ENCODE results near the gene ISYNA1.
A peak's percentile ranks its signal among the peaks of the same experiment; 100 is the strongest.

Gene ISYNA1

DNA sequence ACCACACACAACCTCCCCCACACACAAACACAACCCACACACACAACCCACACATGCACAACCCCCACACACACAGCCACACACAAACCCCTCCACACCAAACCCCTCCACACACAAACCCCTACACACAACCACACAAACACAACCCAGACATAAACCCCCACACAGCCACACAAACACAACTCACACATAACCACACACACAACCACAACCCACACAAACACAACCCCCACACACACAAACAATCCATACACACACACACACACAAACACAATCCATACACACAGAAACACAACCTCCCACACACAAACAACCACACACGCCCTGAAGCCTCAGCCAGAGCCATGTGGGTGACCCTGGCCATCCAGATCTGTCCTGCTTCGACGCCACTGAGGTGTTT lies 30.0 kb upstream of the ISYNA1 start:
- DNase-seq (ENCODE audit: low spot score): no peak

GRCh38 chr19:18466354-18466753 lies 28.4 kb upstream of the ISYNA1 start:
- no peak for DNase-seq (ENCODE audit: low spot score)

DNA sequence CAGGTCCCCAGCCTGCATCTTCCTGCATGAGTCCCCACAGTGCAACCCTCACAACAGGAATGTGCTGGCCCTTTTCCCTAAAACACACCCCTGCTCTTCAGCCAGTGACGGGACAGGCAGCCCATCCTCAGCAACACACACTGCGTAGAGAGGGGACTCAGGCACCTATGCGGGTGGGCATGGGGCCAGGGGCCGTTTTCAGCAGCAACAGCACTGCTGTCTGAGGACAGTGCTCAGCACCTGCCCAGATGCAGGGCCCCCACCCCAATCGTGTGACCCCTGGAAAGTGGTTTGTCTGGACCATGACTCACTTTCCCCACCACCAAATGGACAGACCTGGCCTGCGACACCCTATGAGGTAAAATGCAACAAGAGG lies 28.0 kb upstream of the ISYNA1 start:
- DNase-seq (ENCODE audit: low spot score): no peak

DNA sequence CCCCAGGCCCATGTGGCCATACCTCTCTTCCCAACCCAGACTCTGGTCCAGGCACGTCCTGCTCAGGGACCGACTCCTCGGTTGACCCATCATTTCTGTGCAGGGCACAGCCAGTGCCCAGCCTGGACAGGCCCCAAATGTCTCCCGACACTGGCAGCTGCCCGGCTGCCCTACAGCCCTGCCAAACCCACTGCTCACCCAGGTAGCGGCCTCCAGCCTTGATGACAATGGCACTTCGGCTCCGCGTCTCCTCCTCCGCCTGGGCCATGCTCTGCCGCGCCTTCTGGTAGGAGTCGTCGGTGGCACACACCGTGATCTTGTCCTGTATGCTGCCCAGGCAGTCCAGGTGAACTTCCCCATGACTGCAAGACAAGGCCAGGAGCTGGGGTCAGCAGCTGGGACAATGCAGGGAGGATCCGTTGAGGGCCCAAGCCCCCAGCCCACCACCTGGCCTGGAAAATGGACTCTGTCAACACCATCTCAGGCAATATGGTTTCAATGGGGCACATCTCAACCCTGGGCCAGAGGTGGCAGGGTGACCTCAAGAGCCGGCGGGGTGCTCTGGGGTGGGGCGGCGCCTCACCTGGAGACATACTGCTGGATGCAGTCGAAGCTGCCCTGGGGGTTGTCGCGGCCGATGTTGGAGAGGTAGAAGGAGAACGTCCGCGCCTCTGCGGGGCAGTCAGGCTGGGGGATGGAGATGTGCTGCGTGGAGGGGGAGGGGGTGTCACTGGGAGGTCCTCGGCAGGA lies 27.5 kb upstream of the ISYNA1 start:
- DNase-seq (ENCODE audit: low spot score): no peak

GRCh38 chr19:18464646-18465045 lies 26.7 kb upstream of the ISYNA1 start:
- peak; percentile 88 for DNase-seq (ENCODE audit: low spot score)

GRCh38 chr19:18461471-18461870 lies 23.5 kb upstream of the ISYNA1 start:
- DNase-seq (ENCODE audit: low spot score): no peak

GRCh38 chr19:18460900-18461299 lies 23.0 kb upstream of the ISYNA1 start:
- no peak for DNase-seq (ENCODE audit: low spot score)

DNA sequence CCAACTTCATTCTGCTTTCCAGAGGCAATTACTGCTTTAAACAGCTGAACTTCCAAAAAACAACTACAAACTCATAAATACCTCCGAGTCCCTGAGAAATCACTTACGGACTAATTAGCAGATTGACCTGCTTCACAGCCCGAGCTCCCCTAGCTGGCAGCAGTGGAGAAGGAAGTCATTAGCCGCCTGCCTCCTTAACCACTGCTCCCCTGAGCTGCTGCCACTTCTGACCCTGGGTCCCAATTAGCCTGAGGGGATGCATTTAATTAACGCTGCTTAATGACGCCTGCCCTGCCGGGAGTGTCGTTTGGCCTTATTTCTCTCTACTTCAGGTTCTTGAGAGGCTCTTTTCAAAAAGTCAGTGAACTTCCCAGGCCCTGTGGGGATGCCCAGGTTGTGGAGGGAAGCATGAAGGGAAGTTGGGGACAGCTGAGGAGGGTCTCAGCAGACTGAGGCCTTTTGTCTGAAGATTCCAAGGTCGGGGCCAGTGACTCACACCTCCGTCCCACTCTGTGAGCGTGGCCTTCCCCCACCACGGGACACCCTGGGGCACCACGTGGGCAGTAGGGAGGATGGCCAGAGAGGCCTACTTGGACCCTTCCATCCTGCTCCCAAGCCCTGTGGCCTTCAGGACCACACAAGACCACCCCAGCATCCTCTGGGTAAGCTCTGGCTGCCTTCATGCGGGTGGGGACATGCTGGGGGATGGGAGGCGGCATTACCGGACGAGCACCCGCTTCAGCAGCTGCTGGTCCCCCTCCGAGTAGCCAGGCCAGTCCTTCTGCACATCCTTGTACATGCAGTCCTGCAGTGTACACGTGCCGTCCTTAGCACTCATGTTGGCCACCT lies 19.8 kb upstream of the ISYNA1 start:
- no peak for DNase-seq (ENCODE audit: low spot score)

DNA sequence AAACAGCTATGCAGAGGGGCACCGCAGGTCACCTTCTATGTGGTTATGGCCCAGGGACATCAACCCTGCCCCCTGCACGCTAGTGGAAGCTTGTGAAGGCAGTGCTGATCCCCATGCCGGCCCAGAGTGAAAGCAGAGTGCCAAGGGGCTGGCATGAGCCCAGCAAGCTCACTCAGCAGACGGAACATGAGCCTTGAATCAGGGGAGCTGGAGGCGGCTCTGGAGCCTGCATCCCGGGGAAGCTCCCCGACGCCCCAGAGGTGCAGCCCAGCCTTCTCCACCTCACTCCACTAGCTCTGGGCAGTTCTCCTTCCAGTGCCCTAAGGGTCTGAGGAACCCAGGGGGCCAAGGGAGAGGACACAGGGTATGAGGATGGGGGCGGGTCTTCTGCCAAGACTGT lies 19.0 kb upstream of the ISYNA1 start:
- peak; percentile 71 for DNase-seq (ENCODE audit: low spot score)

- DNase-seq (ENCODE audit: low spot score): no peak
Measured at GRCh38 chr19:18456279-18456678, 18.3 kb upstream of the ISYNA1 start.

GRCh38 chr19:18453269-18454024 lies 15.5 kb upstream of the ISYNA1 start:
- DNase-seq (ENCODE audit: low spot score): no peak

DNA sequence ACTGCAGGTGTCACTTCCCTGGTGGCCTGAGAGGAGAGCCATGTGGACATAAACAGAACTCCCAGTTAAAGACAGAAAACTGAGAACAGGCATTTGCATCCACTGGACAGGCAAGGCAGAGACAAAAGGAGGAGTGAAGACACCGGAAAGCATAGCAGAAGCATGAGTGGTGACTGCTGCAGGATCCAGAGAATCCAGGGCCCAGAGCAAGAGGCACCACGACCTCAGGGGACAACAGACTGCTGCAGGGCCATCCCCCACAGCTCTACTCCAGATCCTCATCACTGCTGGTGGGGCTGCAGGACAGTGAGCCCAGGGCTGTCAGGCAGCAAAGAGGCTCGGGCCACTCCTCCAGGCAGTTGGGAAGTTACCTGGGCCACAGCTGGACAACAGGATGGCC lies 14.5 kb upstream of the ISYNA1 start:
- DNase-seq (ENCODE audit: low spot score): no peak

DNA sequence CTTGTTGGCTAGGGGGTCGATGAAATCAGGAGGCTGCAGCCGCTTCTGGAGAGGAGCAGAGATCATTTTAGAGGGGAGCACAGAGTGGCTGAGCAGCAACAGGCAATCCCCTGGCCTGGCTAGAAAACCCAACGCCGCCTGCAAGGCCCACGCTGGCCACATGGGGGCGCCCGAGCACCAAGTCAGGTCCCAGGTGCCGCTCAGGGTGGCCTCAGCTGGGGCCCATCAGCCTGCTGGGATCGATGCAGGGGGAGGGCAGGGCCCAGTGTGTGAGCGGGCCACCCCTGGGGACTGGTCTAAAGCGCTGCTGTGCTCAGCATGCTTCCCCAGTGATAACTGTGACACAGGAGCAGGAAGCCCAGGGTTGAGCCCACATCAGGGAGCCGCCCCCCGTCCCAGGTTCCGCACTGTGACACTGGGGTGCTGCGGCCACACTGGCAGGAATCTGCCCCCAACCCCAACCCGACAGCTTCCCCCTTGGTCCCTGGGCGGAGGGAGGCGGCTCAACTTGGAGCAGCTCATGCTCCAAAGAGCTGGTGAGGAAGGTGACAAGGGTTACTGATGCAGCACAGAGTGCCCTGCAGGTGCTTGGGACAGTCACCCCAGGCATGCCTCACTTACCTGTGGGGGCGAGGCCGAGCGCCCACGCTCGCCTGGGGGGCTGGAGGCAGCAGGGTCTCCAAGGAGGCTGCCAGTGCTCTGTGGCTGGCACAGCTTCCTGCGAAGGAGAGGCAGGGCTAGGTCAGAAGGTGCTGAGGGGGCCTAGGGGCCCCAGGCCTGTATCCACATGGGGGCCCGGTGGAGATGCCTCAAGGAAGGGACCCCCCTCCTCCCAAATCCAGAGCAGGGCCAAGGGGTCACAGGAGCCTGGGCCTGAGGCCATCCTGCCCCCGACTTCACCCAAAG lies 13.3 kb upstream of the ISYNA1 start:
- DNase-seq (ENCODE audit: low spot score): peak; percentile 64

DNA sequence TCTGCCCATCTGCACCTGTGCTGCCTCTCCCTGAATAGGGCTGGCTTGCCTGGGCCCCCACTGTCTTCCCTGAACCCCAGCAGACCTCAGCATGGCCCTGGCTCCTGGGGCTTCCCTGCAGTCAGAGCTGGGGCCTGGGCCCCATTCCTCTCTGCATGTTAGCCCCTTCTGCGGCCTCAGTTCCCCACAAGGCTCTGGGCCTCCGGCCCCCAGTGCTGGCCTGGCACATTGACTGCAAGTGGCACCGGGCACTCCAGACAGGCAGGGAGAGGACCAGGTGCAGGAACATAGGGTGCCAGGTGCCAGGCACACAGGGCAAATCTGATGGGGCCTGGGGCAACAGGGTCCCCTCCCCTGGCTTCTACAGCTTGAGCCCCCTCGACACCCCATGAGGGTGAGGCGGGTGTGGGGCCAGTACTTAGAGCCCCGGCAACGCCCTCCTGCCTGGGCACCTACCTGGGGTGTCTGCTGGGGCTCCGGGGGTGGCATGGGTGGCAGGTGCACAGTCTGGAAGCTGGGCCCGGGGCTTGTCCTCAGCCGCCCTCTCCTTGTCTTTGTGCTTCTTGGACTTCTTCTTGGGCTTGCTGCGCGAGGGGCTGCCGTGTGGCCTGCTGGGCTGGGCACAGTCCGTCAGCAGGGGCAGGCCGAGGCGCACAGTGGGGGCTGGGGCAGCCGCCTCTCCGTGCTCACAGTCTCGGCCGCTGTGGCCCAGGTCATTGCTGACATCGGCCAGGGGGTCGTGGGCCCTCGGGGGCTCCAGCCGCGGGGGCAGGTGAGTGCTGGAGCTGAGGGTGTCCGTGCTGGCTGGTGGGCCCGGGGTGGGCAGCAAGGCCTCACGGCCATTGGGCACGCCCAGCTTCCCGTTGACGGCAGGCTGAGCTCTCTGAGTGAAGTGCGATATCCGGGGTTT lies 12.3 kb upstream of the ISYNA1 start:
- no peak for DNase-seq (ENCODE audit: low spot score)

- DNase-seq (ENCODE audit: low spot score): no peak
Measured at GRCh38 chr19:18449552-18449951, 11.6 kb upstream of the ISYNA1 start.

GRCh38 chr19:18446811-18447359 lies 9.0 kb upstream of the ISYNA1 start:
- no peak for DNase-seq (ENCODE audit: low spot score)

GRCh38 chr19:18446145-18446810 lies 8.3 kb upstream of the ISYNA1 start:
- DNase-seq (ENCODE audit: low spot score): no peak

GRCh38 chr19:18445262-18445948 lies 7.5 kb upstream of the ISYNA1 start:
- DNase-seq (ENCODE audit: low spot score): no peak

DNA sequence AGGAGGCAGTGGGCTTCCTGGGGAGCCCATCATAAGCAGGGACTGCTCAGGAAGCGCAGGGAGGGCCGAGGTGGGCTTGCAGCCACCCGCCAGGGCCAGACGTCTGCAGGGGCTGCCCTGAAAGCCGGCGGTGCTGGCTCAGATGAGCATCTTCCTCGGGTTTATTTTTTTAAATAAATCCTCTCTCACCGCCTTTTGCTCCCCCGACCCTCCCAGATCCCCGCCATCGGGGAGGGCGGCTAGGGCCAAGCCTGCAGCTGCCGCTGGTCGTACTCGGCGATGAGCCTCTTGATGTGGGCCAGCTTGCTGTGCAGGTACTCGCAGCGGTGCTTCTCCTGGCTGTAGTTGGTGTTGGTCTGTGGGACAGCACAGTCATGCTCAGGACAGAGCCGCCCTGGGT lies 6.6 kb upstream of the ISYNA1 start:
- no peak for DNase-seq (ENCODE audit: low spot score)
